Embryonic facial prominence (tissue), 1 donor: Measurements from ENCODE around the gene CPA2.
A peak's percentile ranks its signal among the peaks of the same experiment; 100 is the strongest.

ENCODE experiments used
- DNase-seq: peaks from one replicate; pipeline ENCODE4 v3.0.0-alpha.2; 2016; ENCODE audit errors: extremely low spot score

Gene CPA2

GRCh38 chr7:130279286-130279685 lies 12.6 kb downstream of the CPA2 start:
- no peak for DNase-seq

- no peak for DNase-seq
Observed at GRCh38 chr7:130279906-130280305, 13.2 kb downstream of the CPA2 start.

- DNase-seq: no peak
Observed at GRCh38 chr7:130281260-130281659, 14.6 kb downstream of the CPA2 start.

GRCh38 chr7:130286881-130287280 lies 20.2 kb downstream of the CPA2 start:
- no peak for DNase-seq

GRCh38 chr7:130288168-130288567 lies 21.5 kb downstream of the CPA2 start:
- no peak for DNase-seq

GRCh38 chr7:130288829-130289228 lies 22.2 kb downstream of the CPA2 start:
- DNase-seq: no peak

GRCh38 chr7:130289478-130289877 lies 22.8 kb downstream of the CPA2 start:
- DNase-seq: no peak

GRCh38 chr7:130290745-130291144 lies 24.1 kb downstream of the CPA2 start:
- no peak for DNase-seq

GRCh38 chr7:130292682-130293257 lies 26.1 kb downstream of the CPA2 start, which contains the start of gene CPA4:
CPA4 (plus strand) TSS chr7:130293161; CDS start chr7:130293181, 20 bp downstream.
- DNase-seq: no peak

- no peak for DNase-seq
Observed at GRCh38 chr7:130293521-130293920, 26.9 kb downstream of the CPA2 start.

GRCh38 chr7:130294314-130294713 lies 27.7 kb downstream of the CPA2 start:
- DNase-seq: no peak

GRCh38 chr7:130296221-130296951 lies 29.7 kb downstream of the CPA2 start:
- no peak for DNase-seq

GRCh38 chr7:130297628-130298543 lies 31.2 kb downstream of the CPA2 start:
- peak; percentile 74 for DNase-seq

GRCh38 chr7:130298544-130299326 lies 32.1 kb downstream of the CPA2 start:
- no peak for DNase-seq

GRCh38 chr7:130299866-130300265 lies 33.2 kb downstream of the CPA2 start:
- no peak for DNase-seq

- DNase-seq: no peak
Observed at GRCh38 chr7:130301501-130302020, 34.9 kb downstream of the CPA2 start.

GRCh38 chr7:130302649-130303048 lies 36.0 kb downstream of the CPA2 start:
- DNase-seq: no peak

GRCh38 chr7:130303127-130303526 lies 36.5 kb downstream of the CPA2 start:
- DNase-seq: no peak

GRCh38 chr7:130303551-130303950 lies 36.9 kb downstream of the CPA2 start:
- DNase-seq: no peak

- DNase-seq: no peak
Observed at GRCh38 chr7:130303982-130304381, 37.3 kb downstream of the CPA2 start.

- no peak for DNase-seq
Observed at GRCh38 chr7:130304878-130305277, 38.2 kb downstream of the CPA2 start.
